Activated CD4-positive, alpha-beta T cell treated with anti-CD3 and anti-CD28 coated beads for 36 hours (primary cell): ENCODE results near the gene ATP10B. TPM values are rescaled to one million over a fixed set of nuclear protein-coding genes. Genes with fewer than 3 reads are reported as not detected.

ENCODE experiments used
- ATAC-seq: fragments of 200-7000 bp; cut with Tn5 transposase; one replicate; pipeline ENCODE4 v1.10.0; 2021; ENCODE audit warnings: mild to moderate bottlenecking, moderate library complexity
- CTCF ChIA-PET: fragments of 350-600 bp; sonication (Branson Sonifier 250); formaldehyde crosslinking; loops from one replicate; lab custom pipeline; 2021; ENCODE audit warnings: antibody characterized with exemption; lab: Charles Lee
- POLR2A ChIA-PET: fragments of 350-600 bp; sonication (Branson Sonifier 250); formaldehyde crosslinking; loops from one replicate; lab custom pipeline; 2021; ENCODE audit warnings: antibody characterized with exemption, inconsistent platforms; lab: Charles Lee
- DNase-seq: peaks from one replicate; pipeline ENCODE4 v3.0.0-alpha.2; 2020
- H3K27ac Mint-ChIP-seq: one replicate; pipeline ENCODE4 v1.8.0; 2021; ENCODE audit warnings: mixed read lengths
- H3K27me3 Mint-ChIP-seq: one replicate; pipeline ENCODE4 v1.8.0; 2021; ENCODE audit warnings: mixed read lengths
- H3K36me3 Mint-ChIP-seq: one replicate; pipeline ENCODE4 v1.8.0; 2021; ENCODE audit warnings: low read depth, mixed read lengths
- H3K4me1 Mint-ChIP-seq: one replicate; pipeline ENCODE4 v1.8.0; 2021; ENCODE audit warnings: mixed read lengths
- H3K4me3 Mint-ChIP-seq: one replicate; pipeline ENCODE4 v1.8.0; 2021; ENCODE audit warnings: mild to moderate bottlenecking, moderate library complexity, mixed read lengths
- H3K9me3 Mint-ChIP-seq: one replicate; pipeline ENCODE4 v1.8.0; 2021; ENCODE audit warnings: low read depth, mixed read lengths
- intact Hi-C, 2 experiments: fragments of 100-400 bp; cut with DNase I in 1 of 2; cut with micrococcal nuclease in 1 of 2; formaldehyde crosslinking; loops; one replicate each; pipeline versions ENCODE4 v1.14.2 to v1.15.1; 2022 to 2024; cut with DNase I, micrococcal nuclease
- total RNA-seq, 2 experiments: library from RNA; stranded (reverse); gene quantifications; one replicate each; pipeline ENCODE4 v1.2.3, GENCODE V29; 2021

The ATP10B gene
- total RNA-seq, 2 experiments from 2014 or later = not detected

- intact Hi-C loops = no loop called here
- Mint-ChIP-seq H3K9me3 (no peaks in the 10 kb centered on the region), H3K36me3 (no peaks in the 10 kb centered on the region), H3K4me1 (no peaks in the 10 kb centered on the region), H3K27ac (no peak overlapping the region), H3K4me3 (no peak overlapping the region), H3K27me3 (peaks cover 3% of the 10 kb centered on the region)
- POLR2A ChIA-PET = no interaction called here
- CTCF ChIA-PET = no interaction called here
- DNase-seq = no peak
- ATAC-seq = no peak
These were observed 177.1 kb downstream of the ATP10B start for GRCh38 chr5:160674901-160675300.

- Mint-ChIP-seq H3K4me3 (no peak overlapping the region), H3K27ac (no peak overlapping the region), H3K36me3 (no peaks in the 10 kb centered on the region), H3K4me1 (no peaks in the 10 kb centered on the region), H3K9me3 (no peaks in the 10 kb centered on the region), H3K27me3 (peaks cover 3% of the 10 kb centered on the region)
- ATAC-seq (no peak), DNase-seq (no peak)
- CTCF ChIA-PET = no interaction called here
- intact Hi-C loops = no loop called here
- POLR2A ChIA-PET = no interaction called here
These were observed 179.5 kb downstream of the ATP10B start for GRCh38 chr5:160672521-160672920.

GRCh38 chr5:160668356-160668755 is 183.7 kb downstream of the ATP10B start:
- no peaks in the 10 kb centered on the region for H3K9me3 Mint-ChIP-seq
- ATAC-seq = no peak
- CTCF ChIA-PET = interaction anchor here (0.6 to 1.0 kb wide), 3 partner anchors 9 to 122 kb away, joined by 3 read pairs; no protein-coding TSS in a partner anchor
- H3K27me3 Mint-ChIP-seq = no peaks in the 10 kb centered on the region
- intact Hi-C loops = no loop called here
- H3K4me3 Mint-ChIP-seq = no peak overlapping the region
- POLR2A ChIA-PET = no interaction called here
- H3K27ac Mint-ChIP-seq = no peak overlapping the region
- no peaks in the 10 kb centered on the region for H3K36me3 Mint-ChIP-seq
- no peaks in the 10 kb centered on the region for H3K4me1 Mint-ChIP-seq
- no peak for DNase-seq

GRCh38 chr5:160667160-160667559 is 184.9 kb downstream of the ATP10B start:
- intact Hi-C loops = no loop called here
- Mint-ChIP-seq H3K36me3 (no peaks in the 10 kb centered on the region), H3K27me3 (no peaks in the 10 kb centered on the region), H3K4me3 (no peak overlapping the region), H3K9me3 (no peaks in the 10 kb centered on the region), H3K27ac (no peak overlapping the region), H3K4me1 (no peaks in the 10 kb centered on the region)
- ATAC-seq (no peak), DNase-seq (no peak)
- CTCF ChIA-PET = no interaction called here
- POLR2A ChIA-PET = no interaction called here

GRCh38 chr5:160665460-160665859 is 186.6 kb downstream of the ATP10B start:
- ATAC-seq (no peak), DNase-seq (no peak)
- Mint-ChIP-seq H3K4me1 (no peaks in the 10 kb centered on the region), H3K36me3 (no peaks in the 10 kb centered on the region), H3K27me3 (no peaks in the 10 kb centered on the region), H3K27ac (no peak overlapping the region), H3K9me3 (no peaks in the 10 kb centered on the region), H3K4me3 (no peak overlapping the region)
- ChIA-PET POLR2A (no interaction called here), CTCF (interaction anchor here (1.8 kb wide), 1 partner anchor 11 kb away, joined by 3 read pairs; no protein-coding TSS in a partner anchor)
- intact Hi-C loops = no loop called here

- CTCF ChIA-PET = interaction anchor here (0.6 kb wide), 1 partner anchor 21 kb away, joined by 4 read pairs; no protein-coding TSS in a partner anchor
- no peaks in the 10 kb centered on the region for H3K4me1 Mint-ChIP-seq
These were observed 191.9 kb downstream of the ATP10B start for GRCh38 chr5:160660132-160660531.

GRCh38 chr5:160657622-160658458 is 194.2 kb downstream of the ATP10B start:
- no peak overlapping the region for H3K4me3 Mint-ChIP-seq
- POLR2A ChIA-PET = no interaction called here

More at GRCh38 chr5:160660132-160660531, 191.9 kb downstream of the ATP10B start:
- no peak overlapping the region for H3K27ac Mint-ChIP-seq
- intact Hi-C loops = no loop called here
- POLR2A ChIA-PET = no interaction called here
- H3K27me3 Mint-ChIP-seq = peaks cover 9% of the 10 kb centered on the region
- no peak for DNase-seq
- H3K9me3 Mint-ChIP-seq = no peaks in the 10 kb centered on the region
- H3K36me3 Mint-ChIP-seq = no peaks in the 10 kb centered on the region
- H3K4me3 Mint-ChIP-seq = no peak overlapping the region
- no peak for ATAC-seq

GRCh38 chr5:160657068-160657507 is 194.9 kb downstream of the ATP10B start:
- Mint-ChIP-seq H3K36me3 (no peaks in the 10 kb centered on the region), H3K4me3 (no peak overlapping the region), H3K27ac (no peak overlapping the region), H3K27me3 (peaks cover 9% of the 10 kb centered on the region), H3K9me3 (no peaks in the 10 kb centered on the region), H3K4me1 (no peaks in the 10 kb centered on the region)
- ChIA-PET POLR2A (no interaction called here), CTCF (interaction anchor here (0.6 kb wide), 1 partner anchor 41 kb away, joined by 4 read pairs; no protein-coding TSS in a partner anchor)
- intact Hi-C loops = no loop called here
- DNase-seq (no peak), ATAC-seq (peak; percentile 55)

More at GRCh38 chr5:160657622-160658458, 194.2 kb downstream of the ATP10B start:
- DNase-seq (no peak), ATAC-seq (no peak)
- Mint-ChIP-seq H3K4me1 (no peaks in the 10 kb centered on the region), H3K36me3 (no peaks in the 10 kb centered on the region), H3K27ac (no peak overlapping the region), H3K9me3 (no peaks in the 10 kb centered on the region), H3K27me3 (peaks cover 9% of the 10 kb centered on the region)
- CTCF ChIA-PET = interaction anchor here (0.6 kb wide), 1 partner anchor 40 kb away, joined by 4 read pairs; no protein-coding TSS in a partner anchor
- intact Hi-C loops = no loop called here

GRCh38 chr5:160655717-160656116 is 196.3 kb downstream of the ATP10B start:
- DNase-seq (no peak), ATAC-seq (no peak)
- intact Hi-C loops = no loop called here
- Mint-ChIP-seq H3K27ac (no peak overlapping the region), H3K9me3 (no peaks in the 10 kb centered on the region), H3K4me3 (no peak overlapping the region), H3K27me3 (peaks cover 9% of the 10 kb centered on the region), H3K4me1 (no peaks in the 10 kb centered on the region), H3K36me3 (no peaks in the 10 kb centered on the region)
- CTCF ChIA-PET = interaction anchor here (1.2 kb wide), 1 partner anchor 137 kb away, joined by 3 read pairs; no protein-coding TSS in a partner anchor
- POLR2A ChIA-PET = no interaction called here

GRCh38 chr5:160651692-160652645 is 200.0 kb downstream of the ATP10B start:
- no peak overlapping the region for H3K4me3 Mint-ChIP-seq
- intact Hi-C loops = no loop called here
- H3K4me1 Mint-ChIP-seq = no peaks in the 10 kb centered on the region
- H3K27ac Mint-ChIP-seq = no peak overlapping the region
- H3K27me3 Mint-ChIP-seq = no peaks in the 10 kb centered on the region
- no peak for ATAC-seq
- ChIA-PET POLR2A (interaction anchor here (0.6 kb wide), 1 partner anchor 20 kb away, joined by 7 read pairs; no protein-coding TSS in a partner anchor), CTCF (interaction anchor here (1.3 kb wide), 1 partner anchor 9 kb away, joined by 5 read pairs; no protein-coding TSS in a partner anchor)
- no peaks in the 10 kb centered on the region for H3K9me3 Mint-ChIP-seq
- no peak for DNase-seq
- no peaks in the 10 kb centered on the region for H3K36me3 Mint-ChIP-seq

- H3K9me3 Mint-ChIP-seq = no peaks in the 10 kb centered on the region
- intact Hi-C loops = no loop called here
- ChIA-PET POLR2A (no interaction called here), CTCF (interaction anchor here (0.7 to 1.0 kb wide), 2 partner anchors 46 to 141 kb away, joined by 3 to 4 read pairs; no protein-coding TSS in a partner anchor)
- H3K36me3 Mint-ChIP-seq = no peaks in the 10 kb centered on the region
- no peak overlapping the region for H3K27ac Mint-ChIP-seq
- no peak overlapping the region for H3K4me3 Mint-ChIP-seq
- no peaks in the 10 kb centered on the region for H3K4me1 Mint-ChIP-seq
- ATAC-seq = peak; percentile 58
- no peaks in the 10 kb centered on the region for H3K27me3 Mint-ChIP-seq
- DNase-seq = peak; percentile 15
These were observed 202.7 kb downstream of the ATP10B start for GRCh38 chr5:160649304-160649703.
